Measurements from ENCODE around the gene PODN.

The PODN gene

DNA sequence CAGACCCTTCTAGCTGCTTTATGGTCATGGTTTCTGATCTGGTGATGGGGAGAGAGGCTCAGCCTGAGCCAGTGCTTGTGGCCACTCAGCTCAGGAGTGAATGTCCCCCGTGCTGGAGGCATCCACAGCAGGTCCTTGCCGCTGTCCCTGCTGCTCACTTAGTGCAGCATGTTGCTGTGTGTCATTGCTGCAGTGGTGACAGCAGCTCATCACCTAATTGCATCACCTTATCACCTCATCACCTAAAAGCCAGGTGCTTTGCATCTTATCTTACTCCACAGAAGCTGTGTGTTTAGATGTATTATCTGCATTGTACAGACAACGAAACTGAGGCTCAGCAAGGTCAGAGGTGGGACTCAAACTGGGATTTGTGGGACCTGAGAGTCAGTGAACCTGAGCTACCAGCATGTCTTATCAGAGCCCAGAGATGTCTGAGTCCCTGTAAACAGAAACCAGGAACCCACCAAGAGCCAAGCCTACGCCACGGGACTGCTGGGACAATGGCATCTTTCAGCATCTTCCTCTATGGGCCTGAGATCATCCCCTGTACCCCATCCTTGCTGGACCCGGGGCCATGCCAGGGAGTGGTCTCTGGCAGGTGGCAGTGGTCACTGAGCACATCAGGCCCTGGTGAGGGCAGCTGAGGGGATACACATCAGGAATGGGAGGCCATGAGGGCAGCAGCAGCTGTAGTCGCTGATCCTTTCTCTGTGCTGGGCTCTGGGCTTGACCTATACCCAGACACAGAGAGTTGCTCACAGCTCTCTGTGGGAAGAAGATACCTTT is 6.5 kb downstream of the PODN start:
- TF ChIP-seq CTCF (conservative IDR thresholded peaks at IDR 0.05; ENCODE audit: control insufficient read depth, insufficient read depth, low read depth, low read length) = no peak
- DNase-seq (ENCODE audit: low read depth) = no peak
- no peak overlapping the region for H3K4me3 ChIP-seq (ENCODE audit: control insufficient read depth, low read depth, low read length)

DNA sequence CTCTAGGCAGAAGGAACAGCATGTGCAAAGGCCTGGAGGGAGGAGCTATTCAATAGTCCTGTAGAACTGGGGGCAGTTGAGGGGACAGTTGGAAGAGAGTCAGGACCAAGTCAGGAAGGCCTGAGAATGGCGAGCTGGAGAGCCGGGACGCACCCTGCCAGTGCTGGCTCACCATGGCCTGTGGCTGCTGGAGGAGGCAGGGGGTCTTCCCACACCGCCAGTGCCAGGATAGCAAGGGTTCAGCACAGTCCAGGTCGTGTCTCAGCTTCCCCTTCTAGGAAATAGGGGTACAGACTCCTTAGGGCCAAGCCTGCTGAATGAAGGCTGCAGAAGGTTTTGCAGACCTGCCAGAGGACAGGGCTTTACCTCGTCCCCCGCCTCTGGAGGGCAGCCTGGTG is 7.3 kb downstream of the PODN start:
- no peak for TF ChIP-seq CTCF (conservative IDR thresholded peaks at IDR 0.05; ENCODE audit: control insufficient read depth, insufficient read depth, low read depth, low read length)
- H3K4me3 ChIP-seq (ENCODE audit: control insufficient read depth, low read depth, low read length) = no peak overlapping the region
- no peak for DNase-seq (ENCODE audit: low read depth)

DNA sequence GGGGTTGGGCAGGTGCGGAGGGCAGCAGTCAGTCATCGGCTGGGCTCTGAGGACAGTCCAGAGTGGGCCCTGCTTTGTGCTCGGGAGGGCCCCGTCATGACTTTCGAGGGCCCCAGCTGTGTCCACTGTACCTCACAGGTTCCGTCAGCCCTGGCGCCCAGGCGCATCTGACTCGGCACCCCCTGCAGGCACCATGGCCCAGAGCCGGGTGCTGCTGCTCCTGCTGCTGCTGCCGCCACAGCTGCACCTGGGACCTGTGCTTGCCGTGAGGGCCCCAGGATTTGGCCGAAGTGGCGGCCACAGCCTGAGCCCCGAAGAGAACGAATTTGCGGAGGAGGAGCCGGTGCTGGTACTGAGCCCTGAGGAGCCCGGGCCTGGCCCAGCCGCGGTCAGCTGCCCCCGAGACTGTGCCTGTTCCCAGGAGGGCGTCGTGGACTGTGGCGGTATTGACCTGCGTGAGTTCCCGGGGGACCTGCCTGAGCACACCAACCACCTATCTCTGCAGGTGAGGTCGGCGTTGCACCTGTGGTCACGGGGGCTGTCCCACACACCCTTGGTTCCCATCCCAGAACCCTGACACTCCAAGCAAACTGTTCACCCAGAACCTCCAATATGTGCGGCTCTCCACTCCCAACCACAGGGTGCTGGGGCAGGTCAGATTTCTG is 7.8 kb downstream of the PODN start:
- no peak for DNase-seq (ENCODE audit: low read depth)
- no peak overlapping the region for H3K4me3 ChIP-seq (ENCODE audit: control insufficient read depth, low read depth, low read length)
- no peak for TF ChIP-seq CTCF (conservative IDR thresholded peaks at IDR 0.05; ENCODE audit: control insufficient read depth, insufficient read depth, low read depth, low read length)

GRCh38 chr1:53070621-53071020 is 8.6 kb downstream of the PODN start:
- DNase-seq (ENCODE audit: low read depth) = no peak
- TF ChIP-seq CTCF (conservative IDR thresholded peaks at IDR 0.05; ENCODE audit: control insufficient read depth, insufficient read depth, low read depth, low read length) = no peak
- H3K4me3 ChIP-seq (ENCODE audit: control insufficient read depth, low read depth, low read length) = no peak overlapping the region

GRCh38 chr1:53071167-53071865 is 9.3 kb downstream of the PODN start:
- DNase-seq (ENCODE audit: low read depth) = no peak
- H3K4me3 ChIP-seq (ENCODE audit: control insufficient read depth, low read depth, low read length) = no peak overlapping the region
- no peak for TF ChIP-seq CTCF (conservative IDR thresholded peaks at IDR 0.05; ENCODE audit: control insufficient read depth, insufficient read depth, low read depth, low read length)

GRCh38 chr1:53071915-53072314 is 9.9 kb downstream of the PODN start:
- H3K4me3 ChIP-seq (ENCODE audit: control insufficient read depth, low read depth, low read length) = no peak overlapping the region
- no peak for DNase-seq (ENCODE audit: low read depth)
- TF ChIP-seq CTCF (conservative IDR thresholded peaks at IDR 0.05; ENCODE audit: control insufficient read depth, insufficient read depth, low read depth, low read length) = no peak

Measured in fibroblast of mammary gland (primary cell).